H1 (cell line): ENCODE measurements around the gene SRP14. TPM values are rescaled to one million over a fixed set of nuclear protein-coding genes. Genes with fewer than 3 reads are reported as not detected.

Experiments used
- CTCF ChIA-PET: fragments of 300-600 bp; sonication (Branson Sonifier 250); formaldehyde crosslinking; loops from one replicate; lab custom pipeline; 2021; ENCODE audit not compliant: partially characterized antibody; lab: Charles Lee
- POLR2A ChIA-PET: fragments of 300-600 bp; sonication (Branson Sonifier 250); formaldehyde crosslinking; loops from one replicate; lab custom pipeline; 2021; ENCODE audit warnings: inconsistent platforms; ENCODE audit not compliant: partially characterized antibody; lab: Charles Lee
- DNase-seq, 2 experiments: peaks; one replicate each; pipeline versions ENCODE4 v3.0.0 to v3.0.0-alpha.2; 2010 to 2022; ENCODE audit warnings: low spot score in 2 of 2, low read depth in 1 of 2, mixed read lengths in 1 of 2
- FAIRE-seq: peaks from 2 replicates; lab custom pipeline; 2011; peaks lifted over from hg19 to GRCh38; lab: Jason Lieb, UNC
- H2AFZ ChIP-seq: 2 replicates; pipeline ENCODE4 v1.8.1; 2012; ENCODE audit warnings: low read length, inconsistent platforms
- H2AK5ac ChIP-seq: 2 replicates; pipeline ENCODE4 v1.6.1; 2013; ENCODE audit warnings: low read depth, low read length
- H2BK120ac ChIP-seq: replicated peaks from 2 replicates; pipeline ENCODE3; 2013; ENCODE audit warnings: low read depth, low read length, inconsistent platforms
- H2BK12ac ChIP-seq: 2 replicates; pipeline ENCODE4 v1.6.1; 2013; ENCODE audit warnings: low read depth, low read length
- H2BK15ac ChIP-seq: 2 replicates; pipeline ENCODE4 v1.6.1; 2013; ENCODE audit warnings: low read length
- H2BK20ac ChIP-seq: 2 replicates; pipeline ENCODE4 v1.6.1; 2013; ENCODE audit warnings: low read length
- H2BK5ac ChIP-seq: 2 replicates; pipeline ENCODE4 v1.6.1; 2013; ENCODE audit warnings: low read depth, low read length
- H3K14ac ChIP-seq: 2 replicates; pipeline ENCODE4 v1.6.1; 2013; ENCODE audit warnings: inconsistent platforms; ENCODE audit not compliant: insufficient read length
- H3K18ac ChIP-seq: 2 replicates; pipeline ENCODE4 v1.6.1; 2013; ENCODE audit warnings: low read length; ENCODE audit errors: extremely low read depth
- H3K23ac ChIP-seq: 2 replicates; pipeline ENCODE4 v1.6.1; 2013; ENCODE audit warnings: inconsistent platforms; ENCODE audit not compliant: insufficient read length
- H3K23me2 ChIP-seq: 2 replicates; pipeline ENCODE4 v1.6.1; 2013; ENCODE audit warnings: low read depth, low read length
- H3K27ac ChIP-seq: 2 replicates; pipeline ENCODE4 v1.6.1; 2011; ENCODE audit warnings: low read depth, low read length, inconsistent platforms
- H3K27me3 ChIP-seq, 4 experiments: replicated peaks in 1 of 4; 1 replicate in 1 of 4; 2 replicates in 3 of 4; pipeline versions ENCODE4 v1.6.1 to v1.8.1; 2011 to 2013; ENCODE audit warnings: low read length in 3 of 4, mild to moderate bottlenecking in 3 of 4, inconsistent platforms in 2 of 4, mixed read lengths in 2 of 4, moderate library complexity in 1 of 4; ENCODE audit not compliant: control insufficient read depth in 3 of 4, insufficient read depth in 3 of 4; ENCODE audit errors: extremely low read depth in 1 of 4
- H3K36me3 ChIP-seq, 4 experiments: 2 replicates each; pipeline versions ENCODE4 v1.6.1 to v1.8.1; 2011 to 2013; ENCODE audit warnings: mild to moderate bottlenecking in 4 of 4, low read length in 3 of 4, moderate library complexity in 2 of 4, control low read depth in 1 of 4, inconsistent platforms in 1 of 4; ENCODE audit not compliant: insufficient read depth in 4 of 4, control insufficient read depth in 2 of 4
- H3K4ac ChIP-seq: replicated peaks from 2 replicates; pipeline ENCODE3; 2013; ENCODE audit warnings: low read length, low read depth, mixed read lengths, inconsistent platforms; ENCODE audit not compliant: insufficient read length
- H3K4me1 ChIP-seq, 4 experiments: replicated peaks in 1 of 4; 1 replicate in 1 of 4; 2 replicates in 3 of 4; pipeline versions ENCODE4 v1.6.1 to v1.8.1; 2011 to 2013; ENCODE audit warnings: low read length in 3 of 4, inconsistent platforms in 2 of 4, mixed read lengths in 1 of 4; ENCODE audit not compliant: insufficient read depth in 4 of 4, control insufficient read depth in 3 of 4
- H3K4me2 ChIP-seq, 2 experiments: 2 replicates each; pipeline versions ENCODE4 v1.6.1 to v1.8.1; 2011 to 2013; ENCODE audit warnings: low read depth in 2 of 2, low read length in 2 of 2, control low read depth in 1 of 2, inconsistent platforms in 1 of 2, mild to moderate bottlenecking in 1 of 2; ENCODE audit not compliant: insufficient read depth in 1 of 2
- H3K4me3 ChIP-seq, 4 experiments: fragments of 200-600, 300-600 bp in 1 of 4; sonication (generic), shearing (Covaris generic), sonication (Bioruptor Twin) in 1 of 4; 2 replicates each; pipeline versions ENCODE4 v1.5.1 to v1.8.1; 2011 to 2016; ENCODE audit warnings: low read length in 4 of 4, low read depth in 3 of 4, control low read depth in 2 of 4, inconsistent platforms in 2 of 4, mild to moderate bottlenecking in 2 of 4, mixed read lengths in 1 of 4, moderate library complexity in 1 of 4; ENCODE audit not compliant: insufficient read depth in 2 of 4; ENCODE audit errors: extremely low read depth in 1 of 4
- H3K56ac ChIP-seq: replicated peaks from 2 replicates; pipeline ENCODE3; 2013; ENCODE audit warnings: low read depth, mild to moderate bottlenecking, mixed read lengths, low read length, inconsistent platforms; ENCODE audit not compliant: insufficient read length
- H3K79me1 ChIP-seq: 2 replicates; pipeline ENCODE4 v1.6.1; 2013; ENCODE audit warnings: low read depth, low read length, control low read depth
- H3K79me2 ChIP-seq, 2 experiments: 2 replicates each; pipeline versions ENCODE4 v1.6.1 to v1.8.1; 2012 to 2013; ENCODE audit warnings: low read length in 2 of 2, mild to moderate bottlenecking in 2 of 2, inconsistent platforms in 1 of 2; ENCODE audit not compliant: insufficient read depth in 2 of 2, control insufficient read depth in 1 of 2
- H3K9ac ChIP-seq, 4 experiments: replicated peaks in 1 of 4; 1 replicate in 1 of 4; 2 replicates in 3 of 4; pipeline versions ENCODE4 v1.6.1 to v1.8.1; 2011 to 2013; ENCODE audit warnings: low read depth in 3 of 4, low read length in 3 of 4, control low read depth in 2 of 4, mild to moderate bottlenecking in 2 of 4, moderate library complexity in 2 of 4, inconsistent platforms in 1 of 4; ENCODE audit errors: extremely low read depth in 1 of 4
- H3K9me3 ChIP-seq, 2 experiments: 2 replicates each; pipeline versions ENCODE4 v1.6.1 to v1.8.1; 2012 to 2013; ENCODE audit warnings: mild to moderate bottlenecking in 2 of 2, moderate library complexity in 2 of 2, control low read depth in 1 of 2, inconsistent platforms in 1 of 2, low read depth in 1 of 2, low read length in 1 of 2, mixed read lengths in 1 of 2; ENCODE audit not compliant: insufficient read depth in 2 of 2
- H4K20me1 ChIP-seq, 2 experiments: replicated peaks in 1 of 2; 2 replicates each; pipeline versions ENCODE3 to v1.8.1; 2011 to 2013; ENCODE audit warnings: inconsistent platforms in 2 of 2, low read length in 2 of 2, mild to moderate bottlenecking in 1 of 2; ENCODE audit not compliant: insufficient read depth in 2 of 2, control insufficient read depth in 1 of 2
- H4K5ac ChIP-seq: 2 replicates; pipeline ENCODE4 v1.6.1; 2013; ENCODE audit warnings: low read length, low read depth, mixed read lengths, inconsistent platforms; ENCODE audit not compliant: insufficient read length
- H4K8ac ChIP-seq: 2 replicates; pipeline ENCODE4 v1.8.0; 2013; ENCODE audit warnings: mild to moderate bottlenecking, moderate library complexity, low read length, inconsistent platforms; ENCODE audit not compliant: insufficient read depth; ENCODE audit errors: extremely low read depth
- H4K91ac ChIP-seq: replicated peaks from 2 replicates; pipeline ENCODE3; 2013; ENCODE audit warnings: low read length, mixed read lengths, inconsistent platforms; ENCODE audit not compliant: insufficient read length
- BACH1 ChIP-seq: IDR thresholded peaks from 2 replicates; pipeline ENCODE4 v1.6.1; 2012; ENCODE audit warnings: low read length, improper control_type of control experiment
- GTF2F1 ChIP-seq: IDR thresholded peaks from 2 replicates; pipeline ENCODE4 v1.6.1; 2012; ENCODE audit warnings: low read depth, low read length, improper control_type of control experiment, borderline replicate concordance
- SAP30 ChIP-seq: fragments of 300-600 bp; sonication (generic); IDR thresholded peaks from 2 replicates; pipeline ENCODE4 v1.7.1; 2012; ENCODE audit warnings: low read length, moderate library complexity, mild to moderate bottlenecking, inconsistent platforms; ENCODE audit not compliant: insufficient read depth, insufficient replicate concordance
- SIN3A ChIP-seq, 2 experiments: IDR thresholded peaks in 1 of 2; conservative IDR thresholded peaks in 1 of 2; 2 replicates each; pipeline ENCODE4 v1.6.1; 2011 to 2012; ENCODE audit warnings: low read length in 2 of 2, improper control_type of control experiment in 1 of 2, low read depth in 1 of 2, mild to moderate bottlenecking in 1 of 2
- SIX5 ChIP-seq: IDR thresholded peaks from 2 replicates; pipeline ENCODE4 v1.6.1; 2011; ENCODE audit warnings: mild to moderate bottlenecking, low read depth, low read length
- WGBS, 2 experiments: shearing (Covaris generic) in 1 of 2; methylation state at CpG; one replicate each; pipeline versions ENCODE4 v1.1.6 to v1.1.7; 2013 to 2015; ENCODE audit warnings: low lambda C conversion rate in 2 of 2, mixed read lengths in 2 of 2, inconsistent platforms in 1 of 2, low coverage in 1 of 2, missing lambda C conversion rate in 1 of 2; ENCODE audit not compliant: insufficient replicate concordance in 2 of 2, insufficient coverage in 1 of 2, insufficient read length in 1 of 2; ENCODE audit errors: extremely low coverage in 1 of 2, missing lambda C conversion rate in 1 of 2; 5-methylcytosine and 5-hydroxymethylcytosine counted together
- polyA plus RNA-seq, 7 experiments: library from polyadenylated mRNA; depleted of rRNA in 3 of 7; stranded (reverse) in 5 of 7; unstranded in 2 of 7; fragments of >200 nt in 5 of 7; fragments of 200-250 nt in 2 of 7; gene quantifications; 1 replicate in 5 of 7; 2 replicates in 1 of 7; 4 replicates in 1 of 7; pipeline versions ENCODE4 v1.2.1 to v1.2.3, GENCODE V29; 2011 to 2013; ENCODE audit warnings: missing spikeins in 2 of 7, mixed read lengths in 2 of 7
- total RNA-seq: library from RNA; stranded (reverse); fragmentation: NEBNext Ultra II Directional; extraction: Animal tissue kit (Norgen Biotek cat#: 25700); gene quantifications from 2 replicates; pipeline ENCODE4 v1.2.1, GENCODE V29; 2021

Gene SRP14
- total and polyA plus RNA-seq, 2 of the 8 experiments (the other 6 are each of a cell fraction or from before 2014, with no cell fraction given) = 186 to 223 TPM

DNA sequence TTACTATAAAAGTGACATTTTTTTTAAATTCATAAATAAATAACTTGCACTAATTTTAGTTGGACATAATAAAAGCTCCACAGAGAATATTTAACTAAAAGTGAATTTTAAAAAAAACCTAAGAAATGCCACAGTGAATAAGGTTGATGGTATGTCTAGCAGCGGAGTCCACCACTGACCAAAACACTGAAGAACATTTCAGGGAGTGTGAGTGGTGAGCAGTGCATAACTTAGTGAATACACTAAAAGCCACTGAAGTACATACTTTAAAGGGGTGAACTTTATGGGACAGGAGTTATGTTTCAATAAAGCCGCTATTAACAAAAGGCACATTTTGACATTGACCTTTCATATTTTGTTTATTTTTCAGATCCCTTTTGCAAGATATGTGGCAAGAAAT lies 32.3 kb downstream of the SRP14 start:
- DNase-seq = no peak
- Histone ChIP-seq H3K27ac (no peak overlapping the region), H4K91ac (no peak overlapping the region), H2BK12ac (no peak overlapping the region), H2BK20ac (no peak overlapping the region), H3K79me1 (no peaks in the 10 kb centered on the region), H4K5ac (no peak overlapping the region), H4K20me1 (no peaks in the 10 kb centered on the region), H3K23me2 (no peaks in the 10 kb centered on the region), H3K9ac (no peak overlapping the region), H3K4me3 (no peak overlapping the region), H2BK5ac (no peak overlapping the region), H3K4me1 (peaks cover 0 to 4% (median 0%) of the 10 kb centered on the region in 4 experiments; a peak in 2 of 7 replicates), H3K36me3 (peaks cover 9 to 86% (median 66%) of the 10 kb centered on the region in 4 experiments), H3K9me3 (peaks cover 0 to 4% of the 10 kb centered on the region in 2 experiments; a peak in 1 of 4 replicates), H3K56ac (no peak overlapping the region), H2BK120ac (no peak overlapping the region), H3K79me2 (no peaks in the 10 kb centered on the region), H3K4ac (no peak overlapping the region), H3K14ac (no peak overlapping the region), H3K23ac (no peak overlapping the region), H3K18ac (no peak overlapping the region), H3K27me3 (no peaks in the 10 kb centered on the region), H2AFZ (no peak overlapping the region), H2AK5ac (no peak overlapping the region), H3K4me2 (no peak overlapping the region), H2BK15ac (no peak overlapping the region), H4K8ac (no peak overlapping the region)
- no peak for FAIRE-seq
- WGBS, 2 experiments = 93% methylated on average over 2 of the region's 2 CpGs; no CpG with 5 or more reads in 1 of the 2 experiments
- POLR2A ChIA-PET = no interaction called here
- CTCF ChIA-PET = interaction anchor here (0.7 to 1.5 kb wide), 3 partner anchors 9 to 886 kb away, joined by 3 to 4 read pairs (median 3); no protein-coding TSS in a partner anchor
- no peak for TF ChIP-seq SAP30
- no peak for TF ChIP-seq BACH1
- TF ChIP-seq SIX5 = no peak
- TF ChIP-seq GTF2F1 = no peak
- no peak for TF ChIP-seq SIN3A (conservative IDR thresholded peaks at IDR 0.05 in 1 of 2, IDR thresholded peaks at IDR 0.05 in 1 of 2; ENCODE audit: low read depth in 1 of 2, low read length in 2 of 2)
